Liver (tissue), 9 donors: ENCODE data around the gene ACADS. TPM values are rescaled to one million over a fixed set of nuclear protein-coding genes. Genes with fewer than 3 reads are reported as not detected.

Source experiments
- DNase-seq: peaks from one replicate; pipeline ENCODE4 v3.0.0-alpha.2; 2017; ENCODE audit warnings: low spot score
- H3K27ac ChIP-seq, 2 donors: one replicate each; pipeline ENCODE4 v1.7.0; 2013; ENCODE audit warnings: inconsistent platforms in 2 of 2, low read length in 2 of 2, control low read depth in 1 of 2, low read depth in 1 of 2, mild to moderate bottlenecking in 1 of 2
- H3K27me3 ChIP-seq, 4 donors: one replicate each; pipeline versions ENCODE4 v1.6.1 to v1.7.0; 2013; ENCODE audit warnings: low read length in 3 of 4, inconsistent platforms in 1 of 4, mild to moderate bottlenecking in 1 of 4, moderate library complexity in 1 of 4; ENCODE audit not compliant: control insufficient read depth in 4 of 4, insufficient read depth in 4 of 4
- H3K36me3 ChIP-seq, 4 donors: one replicate each; pipeline versions ENCODE4 v1.6.1 to v1.7.0; 2013; ENCODE audit warnings: low read length in 3 of 4, mild to moderate bottlenecking in 3 of 4, low read depth in 1 of 4, moderate library complexity in 1 of 4; ENCODE audit not compliant: control insufficient read depth in 4 of 4, insufficient read depth in 3 of 4
- H3K4me1 ChIP-seq, 4 donors: one replicate each; pipeline versions ENCODE4 v1.6.1 to v1.7.0; 2013; ENCODE audit warnings: low read length in 3 of 4, mild to moderate bottlenecking in 3 of 4, moderate library complexity in 1 of 4; ENCODE audit not compliant: control insufficient read depth in 4 of 4, insufficient read depth in 4 of 4
- H3K4me3 ChIP-seq, 3 donors: one replicate each; pipeline versions ENCODE4 v1.6.1 to v1.7.0; 2013; ENCODE audit warnings: low read length in 3 of 3, control low read depth in 1 of 3, low read depth in 1 of 3, mild to moderate bottlenecking in 1 of 3
- H3K9ac ChIP-seq, 2 donors: one replicate each; pipeline ENCODE4 v1.7.0; 2013; ENCODE audit warnings: low read length in 2 of 2, mild to moderate bottlenecking in 2 of 2, moderate library complexity in 2 of 2, control low read depth in 1 of 2, low read depth in 1 of 2
- H3K9me3 ChIP-seq, 4 donors: one replicate each; pipeline versions ENCODE4 v1.6.1 to v1.7.0; 2013; ENCODE audit warnings: low read length in 3 of 4; ENCODE audit not compliant: control insufficient read depth in 4 of 4
- CTCF ChIP-seq: fragments of 150-350 bp; IDR thresholded peaks from 2 replicates; pipeline ENCODE4 v1.5.1; 2017; ENCODE audit warnings: improper control_type of control experiment, low read depth, low read length; ENCODE audit not compliant: missing input control
- FOXA1 ChIP-seq: IDR thresholded peaks from 2 replicates; pipeline ENCODE4 v1.6.1; 2016; ENCODE audit warnings: antibody characterized with exemption
- FOXA2 ChIP-seq: IDR thresholded peaks from 2 replicates; pipeline ENCODE4 v1.6.1; 2016; ENCODE audit warnings: antibody characterized with exemption
- GABPA ChIP-seq, 2 donors: IDR thresholded peaks in 1 of 2; conservative IDR thresholded peaks in 1 of 2; 2 replicates each; pipeline ENCODE4 v1.6.1; 2016; ENCODE audit warnings: antibody characterized with exemption in 2 of 2, mild to moderate bottlenecking in 1 of 2, moderate library complexity in 1 of 2
- JUND ChIP-seq, 2 donors: IDR thresholded peaks; 2 replicates each; pipeline ENCODE4 v1.6.1; 2016; ENCODE audit warnings: antibody characterized with exemption in 2 of 2
- NR2F2 ChIP-seq: IDR thresholded peaks from 2 replicates; pipeline ENCODE4 v1.6.1; 2016; ENCODE audit warnings: antibody characterized with exemption
- RAD21 ChIP-seq, 2 donors: IDR thresholded peaks; 2 replicates each; pipeline ENCODE4 v1.6.1; 2016; ENCODE audit warnings: antibody characterized with exemption in 2 of 2, mild to moderate bottlenecking in 2 of 2
- RXRA ChIP-seq, 2 donors: IDR thresholded peaks; 2 replicates each; pipeline ENCODE4 v1.6.1; 2017 to 2018; ENCODE audit warnings: antibody characterized with exemption in 2 of 2, mild to moderate bottlenecking in 1 of 2
- SP1 ChIP-seq: IDR thresholded peaks from 2 replicates; pipeline ENCODE4 v1.6.1; 2018; ENCODE audit warnings: antibody characterized with exemption, mild to moderate bottlenecking
- TAF1 ChIP-seq: conservative IDR thresholded peaks from 2 replicates; pipeline ENCODE4 v1.6.1; 2016; ENCODE audit warnings: antibody characterized with exemption, mild to moderate bottlenecking
- YY1 ChIP-seq: IDR thresholded peaks from 2 replicates; pipeline ENCODE4 v1.6.1; 2016; ENCODE audit warnings: antibody characterized with exemption, mild to moderate bottlenecking
- ZBTB33 ChIP-seq: IDR thresholded peaks from 2 replicates; pipeline ENCODE4 v1.6.1; 2016; ENCODE audit warnings: antibody characterized with exemption
- WGBS: extraction: QIAGEN DNeasy Blood & Tissue Kit; methylation state at CpG from one replicate; pipeline ENCODE4 v1.1.7; 2013; 5-methylcytosine and 5-hydroxymethylcytosine counted together
- polyA plus RNA-seq, 2 donors: library from polyadenylated mRNA; stranded (reverse) in 1 of 2; unstranded in 1 of 2; fragments of 200-250 nt in 1 of 2; fragments of >200 nt in 1 of 2; fragmentation: Nextera tagmentation in 1 of 2; extraction: Ambion mirVana in 1 of 2; gene quantifications; one replicate each; pipeline versions ENCODE4 v1.2.1 to v1.2.3, GENCODE V29; 2013 to 2015
- total RNA-seq, 2 donors: library from RNA; depleted of rRNA; stranded (reverse); fragments of >200 nt; gene quantifications; one replicate each; pipeline ENCODE4 v1.2.3, GENCODE V29; 2014
- TF ChIP-seq, protein P1 (sequence below): IDR thresholded peaks from 2 replicates; pipeline ENCODE4 v1.6.1; 2016; ENCODE audit warnings: antibody characterized with exemption, mild to moderate bottlenecking
- donor health status: healthy.
- donor health status: healthy.
- donor health status: healthy.
- donor health status: healthy.
- donor health status: healthy.

ACADS gene
- total and polyA plus RNA-seq, 4 donors, result 54.2 to 162 (median 127) TPM

- Histone ChIP-seq H3K36me3 (peaks cover 9 to 24% (median 22%) of the 10 kb centered on the region in 4 donors), H3K4me1 (peaks cover 2 to 28% (median 24%) of the 10 kb centered on the region in 4 donors), H3K27me3 (no peaks in the 10 kb centered on the region), H3K4me3 (no peak overlapping the region), H3K27ac (no peak overlapping the region), H3K9me3 (no peaks in the 10 kb centered on the region), H3K9ac (no peak overlapping the region)
- peak; percentile 75 for DNase-seq
- WGBS, result 19% methylated on average over 4 of the region's 4 CpGs
- TF ChIP-seq, protein P1, sequence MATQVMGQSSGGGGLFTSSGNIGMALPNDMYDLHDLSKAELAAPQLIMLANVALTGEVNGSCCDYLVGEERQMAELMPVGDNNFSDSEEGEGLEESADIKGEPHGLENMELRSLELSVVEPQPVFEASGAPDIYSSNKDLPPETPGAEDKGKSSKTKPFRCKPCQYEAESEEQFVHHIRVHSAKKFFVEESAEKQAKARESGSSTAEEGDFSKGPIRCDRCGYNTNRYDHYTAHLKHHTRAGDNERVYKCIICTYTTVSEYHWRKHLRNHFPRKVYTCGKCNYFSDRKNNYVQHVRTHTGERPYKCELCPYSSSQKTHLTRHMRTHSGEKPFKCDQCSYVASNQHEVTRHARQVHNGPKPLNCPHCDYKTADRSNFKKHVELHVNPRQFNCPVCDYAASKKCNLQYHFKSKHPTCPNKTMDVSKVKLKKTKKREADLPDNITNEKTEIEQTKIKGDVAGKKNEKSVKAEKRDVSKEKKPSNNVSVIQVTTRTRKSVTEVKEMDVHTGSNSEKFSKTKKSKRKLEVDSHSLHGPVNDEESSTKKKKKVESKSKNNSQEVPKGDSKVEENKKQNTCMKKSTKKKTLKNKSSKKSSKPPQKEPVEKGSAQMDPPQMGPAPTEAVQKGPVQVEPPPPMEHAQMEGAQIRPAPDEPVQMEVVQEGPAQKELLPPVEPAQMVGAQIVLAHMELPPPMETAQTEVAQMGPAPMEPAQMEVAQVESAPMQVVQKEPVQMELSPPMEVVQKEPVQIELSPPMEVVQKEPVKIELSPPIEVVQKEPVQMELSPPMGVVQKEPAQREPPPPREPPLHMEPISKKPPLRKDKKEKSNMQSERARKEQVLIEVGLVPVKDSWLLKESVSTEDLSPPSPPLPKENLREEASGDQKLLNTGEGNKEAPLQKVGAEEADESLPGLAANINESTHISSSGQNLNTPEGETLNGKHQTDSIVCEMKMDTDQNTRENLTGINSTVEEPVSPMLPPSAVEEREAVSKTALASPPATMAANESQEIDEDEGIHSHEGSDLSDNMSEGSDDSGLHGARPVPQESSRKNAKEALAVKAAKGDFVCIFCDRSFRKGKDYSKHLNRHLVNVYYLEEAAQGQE, result no peak
- TF ChIP-seq YY1 (no peak), RAD21 (IDR thresholded peaks at IDR 0.05) (peak; percentile 92 to 94), RXRA (IDR thresholded peaks at IDR 0.05) (peak in 1 of 2 donors; percentile 19), FOXA1 (no peak), SP1 (no peak), CTCF (peak; percentile 86)
Observed at GRCh38 chr12:120713861-120714482, 11.7 kb upstream of the ACADS start.

DNA sequence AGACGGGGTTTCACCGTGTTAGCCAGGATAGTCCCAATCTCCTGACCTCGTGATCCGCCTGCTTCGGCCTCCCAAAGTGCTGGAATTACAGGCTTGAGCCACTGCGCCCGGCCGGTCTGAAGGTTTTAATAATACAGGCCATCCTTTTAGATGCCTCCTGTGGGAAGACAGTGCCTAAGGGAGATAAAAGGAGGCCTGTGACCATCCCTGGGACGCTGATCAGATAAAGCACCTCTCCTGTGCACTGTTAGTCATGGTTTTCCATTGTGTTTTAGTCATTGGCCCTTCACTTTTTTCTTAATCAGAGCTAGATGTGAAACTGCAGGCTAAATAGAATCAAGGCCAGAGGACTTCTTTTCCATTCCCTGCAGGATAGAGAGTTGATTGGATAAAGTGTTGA lies 7.6 kb upstream of the ACADS start:
- Histone ChIP-seq H3K4me1 (peaks cover 6 to 45% (median 34%) of the 10 kb centered on the region in 4 donors), H3K27me3 (no peaks in the 10 kb centered on the region), H3K9me3 (no peaks in the 10 kb centered on the region), H3K9ac (no peak overlapping the region), H3K36me3 (peaks cover 9 to 36% (median 26%) of the 10 kb centered on the region in 4 donors), H3K27ac (peak overlapping the region in 1 of 2 donors; percentile 77), H3K4me3 (no peak overlapping the region)
- 96% methylated on average over 9 of the region's 9 CpGs for WGBS
- TF ChIP-seq CTCF (no peak), TAF1 (no peak), NR2F2 (no peak), GABPA (IDR thresholded peaks at IDR 0.05 in 1 of 2, conservative IDR thresholded peaks at IDR 0.05 in 1 of 2) (no peak), FOXA2 (no peak), JUND (IDR thresholded peaks at IDR 0.05) (no peak), ZBTB33 (no peak)
- TF ChIP-seq, protein P1, result no peak
- no peak for DNase-seq
